Measurements from ENCODE around the gene SCN10A.

- TF ChIP-seq POLR2A (IDR thresholded peaks at IDR 0.05) (no peak), CTCF (IDR thresholded peaks at IDR 0.05) (no peak)
Measured at GRCh38 chr3:38687321-38687720, 128.7 kb downstream of the SCN10A start.

Measured in tibial nerve (tissue), 3 donors.